ENCODE data around the gene STEAP1. TPM values are rescaled to one million over a fixed set of nuclear protein-coding genes. Genes with fewer than 3 reads are reported as not detected.
A peak's percentile ranks its signal among the peaks of the same experiment; 100 is the strongest.
"Not testable (repeated sequence)": the region's sequence is repeated elsewhere in the genome, so short reads cannot be mapped to it uniquely, and the experiment has no call there.

The STEAP1 gene
- total and polyA plus RNA-seq, 4 donors: 1.1 to 1.7 (median 1.2) TPM

DNA sequence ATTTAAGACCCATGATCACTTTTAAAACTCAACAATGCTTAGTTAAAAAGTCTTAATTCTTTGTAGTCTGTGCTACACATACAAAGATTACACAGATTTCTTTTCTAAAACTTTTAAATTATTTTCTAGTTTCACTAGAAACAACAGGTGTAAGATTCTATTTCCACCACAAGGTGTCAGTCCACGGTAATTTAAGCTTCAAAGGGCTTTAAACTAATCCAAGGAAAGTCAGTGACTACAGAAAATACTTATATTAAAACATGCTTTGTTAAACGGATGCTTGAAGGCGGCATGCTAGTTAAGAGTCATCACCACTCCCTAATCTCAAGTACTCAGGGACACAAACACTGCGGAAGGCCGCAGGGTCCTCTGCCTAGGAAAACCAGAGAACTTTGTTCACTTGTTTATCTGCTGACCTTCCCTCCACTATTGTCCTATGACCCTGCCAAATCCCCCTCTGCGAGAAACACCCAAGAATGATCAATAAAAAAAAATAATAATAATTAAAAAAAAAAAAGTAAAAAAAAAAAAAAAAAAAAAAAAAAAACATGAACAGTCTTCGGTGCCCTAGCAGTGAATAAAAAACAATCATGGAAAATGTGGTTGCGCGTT lies 1.5 kb upstream of the STEAP1 start:
- not testable (repeated sequence) for H3K27me3 ChIP-seq (ENCODE audit: control insufficient read depth, insufficient read depth, low read length); H3K27ac ChIP-seq (ENCODE audit: low read depth, low read length); H3K4me1 ChIP-seq (ENCODE audit: control insufficient read depth, insufficient read depth, low read length); H3K4me3 ChIP-seq (ENCODE audit: low read depth, low read length); H3K9me3 ChIP-seq (ENCODE audit: control insufficient read depth, insufficient read depth, low read length); H3K36me3 ChIP-seq (ENCODE audit: control insufficient read depth, insufficient read depth, low read length)
- no CpG with 5 or more reads among the region's 9 CpGs for WGBS (ENCODE audit: insufficient coverage)
- DNase-seq (ENCODE audit: low read depth in 4 of 6, low spot score in 6 of 6): peak in 5 of 6 donors; percentile 7 to 85 (median 22)

DNA sequence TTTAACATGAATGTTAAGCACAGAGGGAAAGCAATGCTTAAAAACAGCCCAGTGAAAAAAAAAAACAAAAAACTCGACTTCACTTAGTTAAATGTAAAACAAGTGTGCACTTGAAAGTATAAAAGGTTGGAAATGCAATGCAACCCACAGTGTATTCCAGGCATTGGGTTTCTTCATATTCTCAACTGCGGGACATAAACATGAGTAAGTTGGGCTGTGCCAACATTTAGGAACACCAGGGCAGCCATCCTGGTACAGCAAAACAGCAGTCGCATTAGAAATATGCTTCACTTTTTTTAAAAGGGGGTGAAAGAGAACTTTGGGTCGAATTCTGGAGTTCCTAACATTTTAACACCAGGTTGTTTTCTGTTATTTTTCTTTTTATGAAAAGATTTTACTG lies 937 bp downstream of the STEAP1 start:
- peaks cover 6% of the 10 kb centered on the region for H3K4me1 ChIP-seq (ENCODE audit: control insufficient read depth, insufficient read depth, low read length)
- no peaks in the 10 kb centered on the region for H3K36me3 ChIP-seq (ENCODE audit: control insufficient read depth, insufficient read depth, low read length)
- WGBS (ENCODE audit: insufficient coverage): 100% methylated on average over 2 of the region's 4 CpGs
- H3K27me3 ChIP-seq (ENCODE audit: control insufficient read depth, insufficient read depth, low read length): no peaks in the 10 kb centered on the region
- no peak overlapping the region for H3K4me3 ChIP-seq (ENCODE audit: low read depth, low read length)
- no peak for DNase-seq (ENCODE audit: low read depth in 4 of 6, low spot score in 6 of 6)
- no peak overlapping the region for H3K27ac ChIP-seq (ENCODE audit: low read depth, low read length)
- no peaks in the 10 kb centered on the region for H3K9me3 ChIP-seq (ENCODE audit: control insufficient read depth, insufficient read depth, low read length)

DNA sequence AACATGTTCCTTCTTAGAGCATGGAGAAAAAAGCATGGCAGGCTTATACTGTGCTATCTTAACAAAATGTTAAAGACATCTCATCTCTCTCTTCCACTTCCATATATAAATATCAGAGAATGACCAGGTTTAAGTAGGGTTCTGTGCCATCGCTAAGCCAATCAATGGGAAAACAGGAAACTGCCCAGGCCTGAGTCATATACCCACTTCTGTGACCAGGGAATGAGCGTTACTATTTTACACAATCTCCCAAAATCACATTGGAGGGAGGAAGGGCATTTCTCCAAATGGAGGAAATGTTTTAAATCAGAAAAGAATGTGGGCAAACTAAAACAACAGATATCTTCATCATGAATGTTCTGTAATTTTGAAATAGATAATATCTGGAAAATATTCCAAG lies 3.1 kb downstream of the STEAP1 start:
- not testable (repeated sequence) for DNase-seq (ENCODE audit: low read depth in 4 of 6, low spot score in 6 of 6); H3K36me3 ChIP-seq (ENCODE audit: control insufficient read depth, insufficient read depth, low read length); H3K4me3 ChIP-seq (ENCODE audit: low read depth, low read length); H3K4me1 ChIP-seq (ENCODE audit: control insufficient read depth, insufficient read depth, low read length); H3K9me3 ChIP-seq (ENCODE audit: control insufficient read depth, insufficient read depth, low read length); H3K27ac ChIP-seq (ENCODE audit: low read depth, low read length); H3K27me3 ChIP-seq (ENCODE audit: control insufficient read depth, insufficient read depth, low read length)
- WGBS (ENCODE audit: insufficient coverage): no CpG with 5 or more reads among the region's 2 CpGs

DNA sequence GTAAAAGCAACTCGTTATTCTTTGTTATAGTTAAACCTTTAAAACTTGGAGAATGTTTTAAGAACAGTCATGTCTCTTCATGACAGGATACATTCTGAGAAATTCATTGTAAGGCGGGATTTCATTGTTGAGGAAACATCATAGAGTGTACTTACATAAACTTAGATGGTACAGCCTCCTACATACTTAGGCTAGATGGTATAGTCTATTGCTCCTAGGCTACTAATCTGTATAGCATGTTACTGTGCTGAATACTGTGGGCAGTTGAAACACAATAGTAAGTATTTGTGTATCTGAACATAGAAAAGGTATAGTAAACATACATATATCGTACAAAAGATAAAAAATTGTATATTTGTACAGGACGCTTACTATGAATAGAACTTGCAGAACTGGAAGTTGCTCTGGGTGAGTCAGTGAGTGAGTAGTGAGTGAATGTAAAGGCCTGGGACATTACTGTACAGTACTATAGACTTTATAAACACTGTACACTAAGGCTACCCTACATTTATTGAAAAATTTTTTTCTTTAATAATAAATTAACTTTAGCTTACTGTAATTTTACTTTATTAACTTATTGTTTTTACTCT lies 3.6 kb downstream of the STEAP1 start:
- H3K27me3 ChIP-seq (ENCODE audit: control insufficient read depth, insufficient read depth, low read length); H3K36me3 ChIP-seq (ENCODE audit: control insufficient read depth, insufficient read depth, low read length); H3K4me1 ChIP-seq (ENCODE audit: control insufficient read depth, insufficient read depth, low read length); DNase-seq (ENCODE audit: low read depth in 4 of 6, low spot score in 6 of 6); H3K9me3 ChIP-seq (ENCODE audit: control insufficient read depth, insufficient read depth, low read length); H3K4me3 ChIP-seq (ENCODE audit: low read depth, low read length); H3K27ac ChIP-seq (ENCODE audit: low read depth, low read length): not testable (repeated sequence)
- WGBS (ENCODE audit: insufficient coverage): no CpG with 5 or more reads among the region's 4 CpGs

DNA sequence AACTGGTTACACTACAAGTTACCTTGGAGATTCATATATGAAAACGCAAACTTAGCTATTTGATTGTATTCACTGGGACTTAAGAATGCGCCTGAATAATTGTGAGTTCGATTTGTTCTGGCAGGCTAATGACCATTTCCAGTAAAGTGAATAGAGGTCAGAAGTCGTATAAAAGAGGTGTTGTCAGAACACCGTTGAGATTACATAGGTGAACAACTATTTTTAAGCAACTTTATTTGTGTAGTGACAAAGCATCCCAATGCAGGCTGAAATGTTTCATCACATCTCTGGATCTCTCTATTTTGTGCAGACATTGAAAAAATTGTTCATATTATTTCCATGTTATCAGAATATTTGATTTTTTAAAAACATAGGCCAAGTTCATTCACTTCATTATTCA lies 9.3 kb downstream of the STEAP1 start:
- WGBS (ENCODE audit: insufficient coverage): 100% methylated on average over 3 of the region's 5 CpGs
- no peak for DNase-seq (ENCODE audit: low read depth in 4 of 6, low spot score in 6 of 6)
- Histone ChIP-seq H3K27me3 (ENCODE audit: control insufficient read depth, insufficient read depth, low read length) (no peaks in the 10 kb centered on the region), H3K36me3 (ENCODE audit: control insufficient read depth, insufficient read depth, low read length) (no peaks in the 10 kb centered on the region), H3K4me3 (ENCODE audit: low read depth, low read length) (no peak overlapping the region), H3K27ac (ENCODE audit: low read depth, low read length) (no peak overlapping the region), H3K9me3 (ENCODE audit: control insufficient read depth, insufficient read depth, low read length) (no peaks in the 10 kb centered on the region), H3K4me1 (ENCODE audit: control insufficient read depth, insufficient read depth, low read length) (no peaks in the 10 kb centered on the region)

DNA sequence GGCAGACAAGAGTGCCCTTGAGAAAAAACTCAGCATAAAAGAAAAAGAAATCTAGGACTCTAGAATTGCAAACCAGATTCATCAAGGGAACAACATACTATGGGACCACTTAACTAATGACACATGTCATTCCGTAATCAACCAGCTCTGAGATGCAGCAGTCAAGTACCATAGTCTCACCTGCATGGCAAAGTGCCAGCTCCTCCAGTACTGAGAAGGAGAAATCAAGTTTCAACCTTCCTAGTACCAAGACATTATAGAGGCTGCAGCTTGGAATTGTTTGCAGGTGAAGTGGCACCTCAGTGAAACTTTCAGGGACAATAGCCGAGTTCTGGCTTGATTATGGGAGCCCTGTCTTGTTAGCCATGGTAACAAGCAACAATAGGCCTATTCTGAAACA lies 11.5 kb downstream of the STEAP1 start:
- Histone ChIP-seq H3K27me3 (ENCODE audit: control insufficient read depth, insufficient read depth, low read length) (no peaks in the 10 kb centered on the region), H3K4me1 (ENCODE audit: control insufficient read depth, insufficient read depth, low read length) (no peaks in the 10 kb centered on the region)
- no CpG with 5 or more reads among the region's 2 CpGs for WGBS (ENCODE audit: insufficient coverage)

DNA sequence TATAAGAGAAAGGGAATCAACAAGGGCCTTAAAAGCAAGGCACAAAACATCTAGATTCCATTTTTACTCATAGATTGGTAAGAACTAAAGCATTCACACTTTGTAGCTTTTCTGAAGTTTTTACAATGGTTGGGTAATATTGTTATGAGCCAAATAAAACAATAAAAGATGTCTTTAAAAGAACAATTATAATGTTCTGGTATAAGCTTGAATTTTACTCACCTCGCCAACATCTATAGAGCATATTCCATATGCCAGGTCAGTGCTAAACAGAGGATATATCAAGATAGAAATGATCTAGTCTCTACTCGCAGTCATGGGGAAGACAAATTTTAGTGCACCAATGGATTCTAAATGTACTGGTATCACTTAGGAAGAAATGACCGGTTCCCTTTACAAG lies 11.9 kb downstream of the STEAP1 start:
- no peaks in the 10 kb centered on the region for H3K4me1 ChIP-seq (ENCODE audit: control insufficient read depth, insufficient read depth, low read length)
- WGBS (ENCODE audit: insufficient coverage): 86% methylated on average over 2 of the region's 3 CpGs
- H3K27ac ChIP-seq (ENCODE audit: low read depth, low read length): no peak overlapping the region
- no peaks in the 10 kb centered on the region for H3K9me3 ChIP-seq (ENCODE audit: control insufficient read depth, insufficient read depth, low read length)
- no peaks in the 10 kb centered on the region for H3K27me3 ChIP-seq (ENCODE audit: control insufficient read depth, insufficient read depth, low read length)
- H3K4me3 ChIP-seq (ENCODE audit: low read depth, low read length): no peak overlapping the region
- DNase-seq (ENCODE audit: low read depth in 4 of 6, low spot score in 6 of 6): no peak
- H3K36me3 ChIP-seq (ENCODE audit: control insufficient read depth, insufficient read depth, low read length): no peaks in the 10 kb centered on the region

More for the DNA sequence above, 11.5 kb downstream of the STEAP1 start:
- Histone ChIP-seq H3K9me3 (ENCODE audit: control insufficient read depth, insufficient read depth, low read length) (no peaks in the 10 kb centered on the region), H3K36me3 (ENCODE audit: control insufficient read depth, insufficient read depth, low read length) (no peaks in the 10 kb centered on the region), H3K4me3 (ENCODE audit: low read depth, low read length) (no peak overlapping the region), H3K27ac (ENCODE audit: low read depth, low read length) (no peak overlapping the region)
- DNase-seq (ENCODE audit: low read depth in 4 of 6, low spot score in 6 of 6): no peak

DNA sequence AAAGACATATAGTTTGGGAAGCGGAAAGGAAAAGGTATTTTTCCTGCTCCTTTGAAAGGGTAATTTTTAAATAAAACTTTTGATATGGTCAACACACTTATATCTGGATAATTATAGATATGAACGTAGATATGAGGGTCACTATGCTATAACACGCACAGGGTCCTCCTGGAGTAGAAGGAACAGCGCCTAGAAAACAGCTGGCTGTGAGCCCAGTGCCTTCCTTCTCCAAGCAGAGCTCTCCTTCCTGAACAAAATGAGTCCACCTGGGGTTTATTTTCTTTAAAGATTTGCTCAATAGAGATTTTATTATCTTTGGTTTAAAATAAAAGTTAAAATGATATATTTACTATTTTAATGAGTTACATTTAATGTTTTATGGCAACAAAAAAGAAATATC lies 13.1 kb downstream of the STEAP1 start:
- Histone ChIP-seq H3K4me3 (ENCODE audit: low read depth, low read length) (no peak overlapping the region), H3K27me3 (ENCODE audit: control insufficient read depth, insufficient read depth, low read length) (no peaks in the 10 kb centered on the region), H3K27ac (ENCODE audit: low read depth, low read length) (no peak overlapping the region), H3K9me3 (ENCODE audit: control insufficient read depth, insufficient read depth, low read length) (no peaks in the 10 kb centered on the region), H3K36me3 (ENCODE audit: control insufficient read depth, insufficient read depth, low read length) (no peaks in the 10 kb centered on the region), H3K4me1 (ENCODE audit: control insufficient read depth, insufficient read depth, low read length) (no peaks in the 10 kb centered on the region)
- WGBS (ENCODE audit: insufficient coverage): no CpG with 5 or more reads among the region's 4 CpGs
- DNase-seq (ENCODE audit: low read depth in 4 of 6, low spot score in 6 of 6): no peak

DNA sequence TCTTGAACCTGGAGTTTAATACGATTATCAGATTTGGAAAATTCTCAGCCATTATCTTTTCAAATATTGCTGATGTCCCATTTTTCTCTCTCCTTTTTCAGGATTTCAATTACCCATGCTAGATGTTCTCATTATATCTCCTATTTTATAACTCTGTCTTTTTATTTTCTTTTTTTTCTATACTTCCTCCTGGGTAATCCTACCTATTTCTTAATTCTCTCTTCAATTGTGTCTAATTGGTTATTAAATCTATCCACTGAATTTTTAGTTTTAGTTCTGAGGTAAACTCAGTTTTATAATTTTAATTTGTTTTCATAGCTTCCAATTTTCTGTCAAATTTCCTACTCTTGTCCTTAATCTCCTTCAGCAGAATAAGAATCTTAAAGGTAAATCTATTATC lies 15.6 kb downstream of the STEAP1 start:
- DNase-seq (ENCODE audit: low read depth in 4 of 6, low spot score in 6 of 6): no peak
- no peaks in the 10 kb centered on the region for H3K4me1 ChIP-seq (ENCODE audit: control insufficient read depth, insufficient read depth, low read length)
- no peaks in the 10 kb centered on the region for H3K27me3 ChIP-seq (ENCODE audit: control insufficient read depth, insufficient read depth, low read length)
- H3K36me3 ChIP-seq (ENCODE audit: control insufficient read depth, insufficient read depth, low read length): no peaks in the 10 kb centered on the region
- H3K4me3 ChIP-seq (ENCODE audit: low read depth, low read length): no peak overlapping the region
- no CpG with 5 or more reads among the region's 1 CpG for WGBS (ENCODE audit: insufficient coverage)
- no peak overlapping the region for H3K27ac ChIP-seq (ENCODE audit: low read depth, low read length)
- H3K9me3 ChIP-seq (ENCODE audit: control insufficient read depth, insufficient read depth, low read length): no peaks in the 10 kb centered on the region

DNA sequence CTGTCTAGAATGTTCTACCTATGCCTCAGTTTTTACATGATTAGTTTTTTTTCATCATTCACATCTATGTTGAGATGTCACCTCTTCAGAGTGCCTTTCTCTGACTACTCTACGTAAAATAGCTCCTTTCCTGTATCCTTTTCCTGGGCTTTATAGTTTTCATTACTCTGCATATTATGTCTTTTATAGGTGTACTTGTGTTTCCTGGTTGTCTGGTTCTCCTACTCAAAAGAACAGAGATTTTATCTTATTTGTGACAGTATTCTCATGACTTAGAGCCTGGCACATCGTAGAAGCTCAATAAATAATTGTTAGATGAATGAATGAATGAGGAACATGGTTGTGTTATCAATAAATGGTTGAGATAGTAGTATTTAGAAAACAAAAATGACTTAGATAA lies 17.9 kb downstream of the STEAP1 start:
- no peak for DNase-seq (ENCODE audit: low read depth in 4 of 6, low spot score in 6 of 6)
- no peak overlapping the region for H3K27ac ChIP-seq (ENCODE audit: low read depth, low read length)
- H3K9me3 ChIP-seq (ENCODE audit: control insufficient read depth, insufficient read depth, low read length): no peaks in the 10 kb centered on the region
- H3K4me1 ChIP-seq (ENCODE audit: control insufficient read depth, insufficient read depth, low read length): no peaks in the 10 kb centered on the region
- H3K4me3 ChIP-seq (ENCODE audit: low read depth, low read length): no peak overlapping the region
- H3K27me3 ChIP-seq (ENCODE audit: control insufficient read depth, insufficient read depth, low read length): no peaks in the 10 kb centered on the region
- WGBS (ENCODE audit: insufficient coverage): no CpG with 5 or more reads among the region's 2 CpGs
- H3K36me3 ChIP-seq (ENCODE audit: control insufficient read depth, insufficient read depth, low read length): no peaks in the 10 kb centered on the region
